ENCODE measurements around the gene TMEM25. TPM values are rescaled to one million over a fixed set of nuclear protein-coding genes. Genes with fewer than 3 reads are reported as not detected.
"Not testable (repeated sequence)": the region's sequence is repeated elsewhere in the genome, so short reads cannot be mapped to it uniquely, and the experiment has no call there.

The TMEM25 gene
- total RNA-seq, 2 experiments from 2014 or later, result 7.8 to 9.5 TPM

DNA sequence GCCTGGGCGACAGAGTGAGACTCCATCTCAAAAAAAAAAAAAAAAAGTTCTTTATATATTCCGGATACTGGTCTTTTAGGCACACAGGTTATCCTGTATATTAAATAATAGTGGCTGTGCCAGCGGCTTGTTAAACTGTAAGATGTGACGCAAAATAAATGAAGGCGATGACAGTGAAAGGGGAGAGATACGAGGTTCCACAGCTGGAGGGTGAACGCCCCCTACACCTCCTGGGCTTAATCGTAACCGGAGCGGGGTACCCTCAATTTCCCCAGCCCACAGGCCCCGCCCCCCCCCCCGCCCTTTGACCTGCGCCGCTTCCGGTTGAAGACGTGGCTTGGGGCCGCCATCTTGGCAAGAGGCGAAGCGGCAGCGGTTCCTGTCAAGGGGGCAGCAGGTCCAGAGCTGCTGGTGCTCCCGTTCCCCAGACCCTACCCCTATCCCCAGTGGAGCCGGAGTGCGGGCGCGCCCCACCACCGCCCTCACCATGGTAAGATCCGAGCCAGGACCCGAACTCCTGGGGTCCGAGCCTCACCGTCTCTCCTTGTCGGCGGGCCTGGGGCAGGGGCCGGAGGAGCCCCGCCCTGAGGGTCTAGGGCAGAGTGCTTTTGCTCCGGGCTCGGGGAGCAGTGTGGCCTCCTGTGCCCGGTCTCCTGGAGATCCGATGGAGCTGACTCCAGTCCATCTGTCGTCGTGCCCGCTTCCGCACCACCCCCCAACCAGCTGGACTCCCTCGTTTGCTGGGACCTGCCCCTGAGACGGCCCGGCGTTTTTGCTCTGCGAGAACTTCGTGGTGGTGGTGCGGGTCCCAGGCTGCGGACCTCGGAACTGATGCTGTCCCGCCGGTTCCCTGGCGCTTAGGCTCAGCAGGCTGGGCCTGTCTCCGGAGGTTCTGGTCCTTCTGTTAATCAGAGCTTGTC is 41.3 kb downstream of the TMEM25 start, which contains the start of gene ARCN1:
Gene ARCN1 (plus strand): TSS at position 349 of the 920 bp plus-strand sequence. CDS start 139 bp downstream, at position 488.
- peak within 1 kb of the TSS; percentile 94 for H3K27ac Mint-ChIP-seq
- H3K4me3 Mint-ChIP-seq, result peak within 1 kb of the TSS; percentile 87
- no peaks in the 10 kb centered on the region for H3K9me3 Mint-ChIP-seq
- H3K27me3 Mint-ChIP-seq, result no peaks in the 10 kb centered on the region
- peaks cover 15% of the 10 kb centered on the region for H3K36me3 Mint-ChIP-seq (ENCODE audit: low read depth)
- CTCF ChIA-PET, result interaction anchor here (0.7 to 1.2 kb wide), 4 partner anchors 14 to 1467 kb away, joined by 3 to 4 read pairs (median 4); no protein-coding TSS in a partner anchor
- DNase-seq, result peak; percentile 82
- H3K4me1 Mint-ChIP-seq, result peaks cover 43% of the 10 kb centered on the region
- POLR2A ChIA-PET, result interaction anchor here (0.6 to 0.7 kb wide), 2 partner anchors 48 to 1518 kb away, joined by 3 read pairs; no protein-coding TSS in a partner anchor

DNA sequence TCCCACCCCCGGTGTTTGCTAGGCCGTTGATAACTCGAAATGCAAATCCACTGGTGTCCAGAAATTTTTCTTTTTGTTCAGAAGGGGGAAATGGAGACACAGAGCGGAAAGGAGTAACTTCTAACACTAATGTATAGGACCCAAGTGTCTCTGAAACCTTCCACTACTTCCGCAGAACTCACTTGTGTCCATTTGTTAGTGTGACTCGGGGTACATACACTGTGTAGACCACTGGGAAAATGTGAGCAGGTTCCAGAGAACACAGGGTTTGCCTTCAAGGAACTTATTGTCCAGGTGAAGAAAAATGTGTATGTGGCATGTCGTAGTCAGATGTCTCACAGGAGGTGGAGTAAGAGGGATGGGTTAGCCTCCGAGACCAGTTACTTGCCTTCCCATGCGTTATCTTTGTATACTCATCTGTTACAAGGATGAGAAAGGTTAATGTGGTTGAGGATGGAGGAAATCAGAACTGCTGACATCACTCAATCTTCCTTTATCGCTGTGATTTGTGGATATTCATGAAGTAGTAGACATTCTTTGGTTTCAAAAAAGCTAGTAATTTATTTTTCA is 42.1 kb downstream of the TMEM25 start:
- Mint-ChIP-seq H3K4me3 (peak overlapping the region; percentile 87), H3K36me3 (ENCODE audit: low read depth) (peaks cover 20% of the 10 kb centered on the region), H3K4me1 (peaks cover 46% of the 10 kb centered on the region), H3K9me3 (no peaks in the 10 kb centered on the region), H3K27me3 (no peaks in the 10 kb centered on the region), H3K27ac (peak overlapping the region; percentile 94)
- ChIA-PET CTCF (interaction anchor here (1.0 to 1.2 kb wide), 3 partner anchors 15 to 64 kb away, joined by 3 read pairs; no protein-coding TSS in a partner anchor), POLR2A (interaction anchor here (0.7 kb wide), 1 partner anchor 1519 kb away, joined by 3 read pairs; no protein-coding TSS in a partner anchor)
- peak; percentile 39 for DNase-seq

DNA sequence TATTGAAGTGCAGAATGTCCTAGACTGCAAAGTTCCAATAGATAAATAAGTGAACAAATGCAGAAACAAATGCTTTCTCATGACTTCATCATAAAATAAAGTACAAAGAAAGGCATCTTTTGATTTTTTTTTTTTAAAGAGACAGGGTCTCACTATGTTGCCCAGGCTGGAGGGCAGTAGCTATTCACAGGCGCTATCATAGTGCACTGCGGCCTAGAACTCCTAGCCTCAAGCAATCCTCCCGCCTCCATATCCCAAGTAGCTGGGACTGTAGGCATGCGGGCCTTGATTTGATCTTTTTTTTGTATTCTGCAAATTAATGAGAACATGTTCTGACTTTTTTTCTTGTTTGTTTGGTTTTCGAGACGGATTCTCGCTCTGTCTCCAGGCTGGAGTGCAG is 43.6 kb downstream of the TMEM25 start:
- no peaks in the 10 kb centered on the region for H3K27me3 Mint-ChIP-seq
- H3K4me3 Mint-ChIP-seq, result peak overlapping the region; percentile 34
- ChIA-PET CTCF (no interaction called here), POLR2A (interaction anchor here (0.6 kb wide), 1 partner anchor 183 kb away, joined by 5 read pairs; no protein-coding TSS in a partner anchor)
- H3K36me3 Mint-ChIP-seq (ENCODE audit: low read depth), result peaks cover 25% of the 10 kb centered on the region
- no peak for DNase-seq
- H3K27ac Mint-ChIP-seq, result no peak overlapping the region
- no peaks in the 10 kb centered on the region for H3K9me3 Mint-ChIP-seq
- peaks cover 54% of the 10 kb centered on the region for H3K4me1 Mint-ChIP-seq

DNA sequence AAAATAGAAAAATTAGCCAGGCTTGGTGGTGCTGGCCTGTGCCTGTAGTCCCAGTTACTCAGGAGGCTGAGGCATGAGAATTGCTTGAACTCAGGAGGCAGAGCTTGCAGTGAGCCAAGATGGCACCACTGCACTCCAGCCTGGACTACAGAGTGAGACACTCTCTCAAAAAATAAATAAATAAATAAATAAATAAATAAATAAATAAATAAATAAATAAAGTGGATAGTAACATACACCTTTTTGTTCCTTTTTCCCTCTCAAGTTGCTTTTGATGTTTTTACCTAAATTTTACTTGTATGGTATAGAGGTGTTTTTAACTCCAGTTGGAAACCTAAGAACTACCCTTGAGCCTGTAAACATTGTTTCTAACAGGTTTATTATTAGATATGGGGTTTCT is 47.0 kb downstream of the TMEM25 start:
- H3K27ac Mint-ChIP-seq, H3K27me3 Mint-ChIP-seq, POLR2A ChIA-PET, H3K4me3 Mint-ChIP-seq, H3K9me3 Mint-ChIP-seq, CTCF ChIA-PET, DNase-seq: not testable (repeated sequence)
- H3K4me1 Mint-ChIP-seq, result peaks cover 44% of the 10 kb centered on the region
- H3K36me3 Mint-ChIP-seq (ENCODE audit: low read depth), result peaks cover 30% of the 10 kb centered on the region

DNA sequence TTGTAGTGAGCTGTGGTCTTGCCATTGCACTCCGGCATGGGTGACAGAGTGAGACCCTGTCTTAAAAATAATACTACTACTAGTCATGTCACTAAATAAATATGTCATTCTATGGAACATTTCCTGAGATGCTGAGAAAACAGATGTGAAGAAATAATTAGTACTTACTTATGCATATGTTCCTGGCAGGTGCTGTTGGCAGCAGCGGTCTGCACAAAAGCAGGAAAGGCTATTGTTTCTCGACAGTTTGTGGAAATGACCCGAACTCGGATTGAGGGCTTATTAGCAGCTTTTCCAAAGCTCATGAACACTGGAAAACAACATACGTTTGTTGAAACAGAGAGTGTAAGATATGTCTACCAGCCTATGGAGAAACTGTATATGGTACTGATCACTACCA is 50.1 kb downstream of the TMEM25 start:
- no peak overlapping the region for H3K4me3 Mint-ChIP-seq
- POLR2A ChIA-PET, result no interaction called here
- no peaks in the 10 kb centered on the region for H3K27me3 Mint-ChIP-seq
- H3K9me3 Mint-ChIP-seq, result no peaks in the 10 kb centered on the region
- CTCF ChIA-PET, result interaction anchor here (1.4 kb wide), 1 partner anchor 29 kb away, joined by 4 read pairs; no protein-coding TSS in a partner anchor
- peaks cover 45% of the 10 kb centered on the region for H3K36me3 Mint-ChIP-seq (ENCODE audit: low read depth)
- peaks cover 18% of the 10 kb centered on the region for H3K4me1 Mint-ChIP-seq
- DNase-seq, result no peak
- no peak overlapping the region for H3K27ac Mint-ChIP-seq

Other genes with a start within 250 kb of the TMEM25 start
- gene CD3E, start 226.5 kb upstream of the TMEM25 start, total RNA-seq, result 100 to 1,000 TPM; 680 to 841 TPM
- gene CD3D, start 188.5 kb upstream of the TMEM25 start, total RNA-seq, result 100 to 1,000 TPM; 489 to 557 TPM
- gene CD3G, start 186.8 kb upstream of the TMEM25 start, total RNA-seq, result 100 to 1,000 TPM; 264 to 268 TPM
- 10 to 100 TPM; 42.6 to 49.1 TPM for gene UBE4A, start 171.6 kb upstream of the TMEM25 start, total RNA-seq
- 100 to 1,000 TPM; 195 to 272 TPM for gene ATP5MG, start 129.6 kb upstream of the TMEM25 start, total RNA-seq
- 100 to 1,000 TPM in 1 of 2 experiments, 10 to 100 TPM in 1; 93.4 to 102 TPM for gene KMT2A, start 94.7 kb upstream of the TMEM25 start, total RNA-seq
- 1 to 10 TPM; 1.1 to 1.8 TPM for gene TTC36, start 3.7 kb upstream of the TMEM25 start, total RNA-seq
- gene IFT46, start 34.7 kb downstream of the TMEM25 start, total RNA-seq, result 10 to 100 TPM; 12.3 to 13.7 TPM
- gene ARCN1, start 41.2 kb downstream of the TMEM25 start, total RNA-seq, result 100 to 1,000 TPM; 113 to 128 TPM
- under 1 TPM; 0.06 to 0.12 TPM for gene PHLDB1, start 76.4 kb downstream of the TMEM25 start, total RNA-seq
- gene TREH, start 148.5 kb downstream of the TMEM25 start, total RNA-seq, result not detected